HG03060 (cell line): ENCODE measurements around the gene KRT2.

Experiments
- ATAC-seq: cut with Tn5 transposase; IDR thresholded peaks from one replicate; pipeline ENCODE4 v1.9.1; 2021; ENCODE audit warnings: low read depth, moderate number of reproducible peaks; ENCODE audit not compliant: unreplicated experiment

KRT2 gene

DNA sequence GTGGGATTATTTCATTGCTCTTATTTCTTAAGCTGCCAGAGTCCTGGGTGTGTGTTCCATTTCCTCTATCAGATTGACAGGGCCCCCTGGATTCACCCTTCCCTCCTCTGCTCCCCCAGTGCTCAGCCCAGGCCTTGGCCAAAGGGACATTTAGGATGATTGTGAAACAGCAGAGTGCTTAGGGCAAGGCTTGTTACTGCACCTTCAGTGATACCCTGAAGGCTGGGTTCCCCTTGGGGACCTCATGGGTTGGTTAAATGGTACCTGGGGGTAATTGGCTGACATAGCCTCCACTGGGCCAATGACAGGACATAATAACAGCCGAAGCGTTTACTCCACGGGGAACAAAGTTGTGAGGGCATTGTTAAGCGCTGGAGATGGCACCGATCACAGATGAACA is 49.5 kb downstream of the KRT2 start:
- ATAC-seq: no peak

DNA sequence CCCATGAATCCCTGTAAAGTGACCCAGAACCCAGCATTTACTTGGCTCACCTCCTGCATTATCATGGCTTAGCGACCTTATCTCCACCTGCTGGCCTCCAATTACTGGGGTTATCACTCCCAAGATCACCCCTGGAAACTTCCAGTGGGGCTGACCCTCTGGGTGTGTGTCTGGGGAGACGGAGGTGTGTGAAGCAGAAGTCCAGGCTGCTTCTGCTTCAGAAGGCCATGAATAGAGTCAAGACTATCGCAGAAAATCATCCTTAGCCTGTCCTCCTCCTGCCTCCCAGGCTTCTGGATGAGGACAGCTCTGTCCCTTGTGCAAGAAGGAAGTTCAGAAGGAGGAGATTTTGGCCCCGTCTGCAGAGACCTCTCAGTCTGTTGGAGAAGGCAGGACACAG is 50.3 kb downstream of the KRT2 start:
- no peak for ATAC-seq

DNA sequence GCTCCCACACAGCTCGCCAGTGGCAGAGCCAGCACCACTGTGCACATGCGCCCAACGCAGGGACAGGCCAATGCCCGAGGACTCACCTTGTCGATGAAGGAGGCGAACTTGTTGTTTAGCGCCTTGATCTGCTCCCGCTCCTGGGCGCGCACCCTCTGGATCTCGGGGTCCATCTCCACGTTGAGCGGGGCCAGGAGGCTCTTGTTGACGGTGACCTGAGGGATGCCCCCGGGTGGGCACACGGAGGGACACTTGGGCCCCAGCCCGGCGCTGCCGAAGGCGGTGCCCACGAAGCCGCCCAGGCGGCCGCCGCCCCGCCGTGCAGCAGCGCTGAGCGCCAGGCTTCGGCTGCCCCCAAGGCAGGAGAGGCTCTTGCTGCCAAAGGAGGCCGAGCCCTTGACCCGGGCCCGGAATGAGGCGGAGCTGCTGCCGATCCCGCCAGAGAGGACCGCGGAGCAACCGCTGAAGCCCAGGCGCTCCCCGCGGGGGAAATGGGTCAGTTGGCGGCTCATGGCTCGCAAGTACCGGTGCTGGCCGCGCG is 51.0 kb downstream of the KRT2 start, which contains the start of gene KRT72:
Gene KRT72, minus strand, starts transcription at position 523 of the 541 bp plus-strand sequence. Its CDS starts 11 bp downstream, at position 512.
- ATAC-seq: no peak

DNA sequence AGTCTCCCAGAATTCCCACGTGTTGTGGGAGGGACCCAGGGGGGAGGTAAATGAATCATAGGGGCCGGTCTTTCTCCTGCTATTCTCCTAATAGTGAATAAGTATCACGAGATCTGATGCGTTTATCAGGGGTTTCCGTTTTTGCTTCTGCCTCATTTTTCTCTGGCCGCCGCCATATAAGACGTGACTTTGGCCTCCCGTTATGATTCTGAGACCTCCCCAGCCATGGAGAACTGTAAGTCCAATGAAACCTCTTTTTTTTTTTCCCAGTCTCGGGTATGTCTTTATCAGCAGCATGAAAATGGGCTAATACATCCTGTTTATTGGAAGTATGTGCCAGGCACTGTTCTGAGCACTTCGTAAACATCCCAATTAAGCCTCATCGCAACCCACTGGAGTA is 51.5 kb downstream of the KRT2 start:
- ATAC-seq: no peak

DNA sequence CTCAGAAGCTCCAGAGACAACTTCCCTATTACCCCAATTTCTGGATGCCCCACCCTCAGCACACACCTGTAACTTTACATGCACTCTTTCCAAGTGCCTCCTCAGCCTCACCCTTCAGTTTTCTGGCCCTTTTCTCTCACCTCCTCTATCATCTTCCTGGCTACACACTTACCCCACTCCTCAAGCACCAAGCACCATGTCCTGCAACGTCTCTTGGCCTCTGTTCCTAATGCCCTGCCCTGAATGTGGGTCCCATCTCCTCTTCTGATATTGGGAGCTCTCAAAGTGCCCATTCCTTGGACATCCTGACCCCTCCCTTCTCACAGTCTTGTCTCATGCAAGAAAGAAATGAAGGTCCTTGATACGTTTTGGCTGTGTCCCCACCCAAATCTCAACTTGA is 51.9 kb downstream of the KRT2 start:
- no peak for ATAC-seq

DNA sequence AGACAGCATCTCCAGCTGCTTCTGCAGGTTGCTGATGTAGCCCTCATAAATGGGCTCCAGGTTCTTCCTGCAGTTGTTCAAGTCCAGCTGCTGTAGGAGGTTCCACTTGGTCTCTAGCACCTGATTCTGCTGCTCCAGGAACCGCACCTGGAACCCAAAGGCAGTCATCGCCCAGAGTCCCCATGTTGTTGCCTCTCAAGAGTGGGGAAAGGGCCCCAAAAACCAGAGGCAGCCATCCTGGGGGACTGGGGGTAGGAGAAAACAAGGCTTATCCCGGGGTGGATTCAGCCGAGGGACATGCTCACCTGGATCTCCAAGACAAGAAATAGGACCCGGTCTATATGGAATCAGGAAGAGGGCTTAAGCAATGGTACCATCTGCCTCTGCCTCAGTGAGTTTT is 53.0 kb downstream of the KRT2 start:
- ATAC-seq: no peak
